GM18907 (cell line): ENCODE measurements around the gene DGKD.

ENCODE experiments used
- ATAC-seq: cut with Tn5 transposase; IDR thresholded peaks from one replicate; pipeline ENCODE4 v1.9.1; 2021; ENCODE audit warnings: mild to moderate bottlenecking, moderate library complexity; ENCODE audit not compliant: unreplicated experiment

DGKD gene

DNA sequence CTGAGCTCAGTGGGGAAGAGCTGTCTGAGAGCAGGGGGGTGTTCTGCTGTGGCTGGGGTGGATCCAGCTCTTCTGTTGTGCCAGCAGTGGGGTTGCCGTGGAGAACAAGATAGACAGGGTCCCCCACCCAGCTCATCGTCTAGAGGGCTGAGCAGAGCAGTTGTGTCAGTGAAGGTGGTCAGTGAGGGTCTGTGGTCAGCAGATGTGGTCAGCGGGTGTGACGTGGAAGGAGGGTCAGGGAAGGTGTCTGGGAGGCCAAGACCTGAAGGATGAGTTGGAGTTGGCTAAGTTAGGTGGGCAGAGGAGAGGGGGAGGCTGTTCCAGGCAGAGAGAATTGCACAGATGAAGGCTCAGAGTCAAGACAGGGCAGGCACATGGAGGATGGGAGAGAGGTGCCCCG lies 103.1 kb downstream of the DGKD start:
- no peak for ATAC-seq

- ATAC-seq, result no peak
Observed at GRCh38 chr2:233458031-233458610, 103.8 kb downstream of the DGKD start.

DNA sequence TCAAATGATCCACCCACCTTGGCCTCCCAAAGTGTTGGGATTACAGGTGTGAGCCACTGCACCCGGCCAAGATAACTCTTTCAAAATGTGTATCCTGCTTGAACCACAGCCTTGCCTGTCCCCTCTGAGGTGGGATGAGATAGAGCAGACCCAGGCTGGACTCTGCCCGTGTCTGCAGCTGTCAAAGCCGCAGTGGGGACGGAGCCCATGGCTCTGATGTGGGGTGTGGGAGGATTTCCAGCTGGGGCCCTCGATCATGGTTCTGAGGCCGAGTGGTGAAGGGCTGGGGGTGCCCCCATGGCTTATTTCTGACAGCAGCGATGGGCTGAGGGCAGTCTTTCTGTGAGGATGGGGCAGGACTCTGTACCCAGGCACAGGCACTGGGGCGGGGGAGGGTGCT lies 104.5 kb downstream of the DGKD start:
- no peak for ATAC-seq

GRCh38 chr2:233459426-233459825 lies 105.1 kb downstream of the DGKD start:
- ATAC-seq, result no peak

- ATAC-seq, result no peak
Observed at GRCh38 chr2:233460726-233461441, 106.6 kb downstream of the DGKD start.

DNA sequence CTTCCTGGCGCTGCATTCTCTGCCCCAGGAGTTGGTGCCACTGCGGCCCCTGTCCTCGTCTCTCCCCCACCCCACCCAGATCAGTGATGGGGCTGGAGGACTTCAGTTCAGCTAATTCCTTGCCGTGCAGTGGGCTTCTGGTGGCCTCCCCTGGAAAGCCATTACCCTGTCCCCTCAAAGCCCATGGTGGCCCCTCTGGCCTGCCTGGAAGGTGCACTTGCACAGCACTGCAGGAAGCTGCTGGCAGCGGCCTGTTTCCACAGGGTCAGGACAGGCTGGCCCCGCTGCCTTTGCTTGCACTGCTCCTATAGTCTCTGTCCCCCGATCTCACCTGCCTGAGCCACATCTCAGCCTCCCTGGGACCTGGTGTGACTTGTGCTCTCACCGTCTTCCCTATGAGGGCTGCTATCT lies 107.2 kb downstream of the DGKD start:
- no peak for ATAC-seq

DNA sequence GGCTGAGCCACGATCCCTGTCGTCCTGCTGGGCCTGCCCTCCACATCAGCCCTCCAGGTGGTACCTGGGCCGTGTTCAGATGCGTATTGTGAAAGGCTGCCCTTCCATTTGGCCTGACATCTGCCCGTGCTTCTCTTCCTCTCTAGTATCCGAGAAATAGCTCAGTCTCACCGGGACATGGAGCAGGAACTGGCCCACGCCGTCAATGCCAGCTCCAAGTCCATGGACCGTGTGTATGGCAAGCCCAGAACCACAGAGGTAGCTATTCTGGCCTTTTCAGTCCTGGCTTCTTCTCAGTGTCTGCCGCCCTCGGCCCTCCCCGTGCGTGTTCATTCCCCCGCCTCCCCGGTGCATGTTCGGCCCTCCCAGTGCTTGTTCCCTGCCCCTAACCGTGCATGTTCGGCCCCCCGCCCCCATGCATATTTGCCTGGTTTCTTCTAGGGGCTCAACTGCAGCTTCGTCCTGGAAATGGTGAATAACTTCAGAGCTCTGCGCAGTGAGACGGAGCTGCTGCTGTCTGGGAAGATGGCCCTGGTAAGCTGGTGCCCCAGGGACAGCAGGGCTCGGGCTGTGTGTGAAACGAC lies 108.0 kb downstream of the DGKD start:
- ATAC-seq, result no peak

GRCh38 chr2:233462826-233463470 lies 108.7 kb downstream of the DGKD start:
- no peak for ATAC-seq

DNA sequence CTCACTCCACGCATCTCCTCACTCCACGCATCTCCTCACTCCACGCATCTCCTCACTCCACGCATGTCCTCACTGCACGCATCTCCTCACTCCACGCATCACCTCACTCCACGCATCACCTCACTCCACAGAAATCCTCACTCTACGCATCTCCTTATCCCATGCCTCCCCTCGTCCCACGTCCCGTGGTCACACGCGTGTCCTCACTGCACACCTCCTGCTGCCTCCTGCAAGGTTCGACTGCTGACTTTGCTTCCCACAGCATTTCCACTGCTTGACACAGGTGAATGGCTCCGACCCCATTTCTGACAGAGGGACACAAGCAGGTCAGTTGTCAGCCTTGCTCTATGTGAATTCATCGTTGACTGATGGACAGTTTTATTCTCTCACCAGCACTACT lies 109.3 kb downstream of the DGKD start:
- no peak for ATAC-seq

GRCh38 chr2:233464056-233464455 lies 109.8 kb downstream of the DGKD start:
- ATAC-seq, result no peak

- ATAC-seq, result no peak
Observed at GRCh38 chr2:233464531-233465240, 110.4 kb downstream of the DGKD start.

GRCh38 chr2:233466991-233467603 lies 112.8 kb downstream of the DGKD start:
- no peak for ATAC-seq

GRCh38 chr2:233468047-233468740 lies 113.9 kb downstream of the DGKD start:
- no peak for ATAC-seq

DNA sequence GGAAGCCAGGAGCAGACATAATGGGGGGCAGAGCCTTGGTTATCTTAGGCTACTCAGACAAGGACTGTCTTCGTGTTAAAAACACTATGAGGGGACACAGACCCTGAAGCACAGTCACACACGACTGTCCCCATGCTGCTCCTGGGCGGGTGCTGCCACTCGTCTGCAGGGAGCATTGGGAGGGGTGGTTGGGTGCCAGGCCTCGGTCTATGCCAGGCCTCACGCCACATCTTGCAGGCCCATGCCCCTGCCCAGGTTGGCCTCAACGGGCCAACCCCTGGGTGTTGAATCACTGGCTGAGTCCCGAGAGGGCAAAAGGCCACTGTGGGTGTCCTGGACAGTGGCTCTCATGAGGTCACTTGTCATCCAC lies 114.4 kb downstream of the DGKD start:
- ATAC-seq, result no peak

DNA sequence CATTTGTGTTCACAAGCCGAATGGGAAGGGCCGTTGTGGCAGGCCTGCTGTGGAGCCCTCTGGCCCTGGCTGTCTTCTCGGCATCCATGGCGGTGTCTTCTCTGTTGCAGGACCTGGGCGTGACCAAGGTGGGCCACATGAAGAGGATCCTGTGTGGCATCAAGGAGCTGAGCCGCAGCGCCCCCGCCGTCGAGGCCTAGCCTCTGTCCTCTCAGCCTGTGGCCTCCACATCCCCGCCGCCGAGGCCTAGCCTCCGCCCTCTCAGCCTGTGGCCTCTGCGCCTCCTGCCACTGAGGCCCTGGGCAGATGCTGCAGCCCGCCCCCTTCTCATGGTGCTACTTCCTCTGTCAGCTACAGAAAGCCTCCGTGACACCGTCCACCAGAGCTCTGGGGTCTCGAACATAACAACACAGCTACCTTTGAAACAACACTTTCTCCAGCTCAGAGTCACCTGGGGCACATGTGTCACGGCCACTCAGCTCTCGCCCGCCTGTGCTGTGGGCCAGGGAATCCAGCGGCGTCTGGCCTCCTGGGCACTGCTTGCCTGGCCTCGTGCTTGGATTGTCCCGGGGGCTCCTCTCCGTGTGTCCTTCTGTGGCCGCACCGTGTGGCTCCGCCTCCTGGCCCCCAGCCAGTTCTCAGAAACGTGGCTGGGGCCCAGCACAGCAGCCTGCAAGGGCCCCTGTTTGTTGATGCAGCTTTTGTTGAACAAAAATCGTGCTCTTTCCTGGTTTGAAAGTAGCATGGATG lies 115.1 kb downstream of the DGKD start:
- no peak for ATAC-seq

DNA sequence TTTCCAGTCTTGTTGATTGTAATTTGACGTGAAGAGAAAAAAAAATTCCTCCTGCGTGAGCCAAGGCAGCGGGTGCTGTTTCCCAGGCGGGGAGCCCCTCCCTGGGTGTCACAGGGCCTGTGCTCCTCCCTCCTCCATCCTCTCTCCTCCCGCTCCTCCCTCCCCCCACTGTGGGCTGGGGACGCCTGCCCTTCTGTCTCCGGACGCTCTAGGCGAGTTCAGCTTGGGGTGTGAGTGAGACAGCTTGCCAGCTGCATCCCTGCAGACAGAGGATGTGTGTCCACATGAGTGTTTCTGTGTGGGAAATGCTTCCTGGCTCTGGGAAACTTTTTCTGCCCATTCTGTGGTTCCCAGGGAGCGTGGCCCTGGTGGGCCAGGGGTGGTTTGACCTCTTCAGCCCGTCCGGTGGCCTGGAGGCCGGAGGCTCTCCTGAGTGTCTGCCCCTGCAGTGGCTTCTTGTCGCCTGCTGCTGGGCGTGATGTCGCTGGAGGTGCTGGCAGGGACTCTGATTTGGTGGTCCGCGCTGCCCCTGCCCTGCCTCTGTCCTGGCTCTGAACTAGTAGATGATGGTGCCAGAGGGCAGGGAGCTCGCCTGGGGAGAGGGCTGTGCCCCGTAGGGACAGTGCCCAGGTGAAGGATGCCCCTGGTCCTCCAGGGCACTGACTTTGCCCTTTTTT lies 115.9 kb downstream of the DGKD start:
- no peak for ATAC-seq

DNA sequence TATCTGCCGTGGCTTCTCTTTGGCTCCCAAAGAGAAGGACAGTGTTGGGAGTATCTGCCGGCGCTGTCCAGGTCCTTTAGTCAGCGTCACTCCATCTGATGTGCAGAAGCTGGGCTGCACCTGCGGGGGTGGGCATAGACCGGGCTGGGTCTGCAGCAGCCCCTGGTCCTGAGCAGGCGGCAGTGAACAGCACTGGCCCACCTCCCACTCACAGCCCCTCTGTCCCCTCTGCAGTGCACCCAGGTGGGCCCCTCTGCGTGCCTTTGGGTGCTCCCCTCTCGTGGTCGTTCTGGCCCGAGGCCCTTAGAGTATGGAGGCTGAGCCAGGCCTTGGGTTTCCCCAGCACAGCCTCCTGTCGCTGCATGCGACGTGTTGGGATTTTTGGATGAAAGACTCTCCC lies 116.5 kb downstream of the DGKD start:
- ATAC-seq, result no peak

- ATAC-seq, result no peak
Observed at GRCh38 chr2:233471291-233472035, 117.2 kb downstream of the DGKD start.
